ENCODE results near the gene SPTBN4.
"Not testable (repeated sequence)": the region's sequence is repeated elsewhere in the genome, so short reads cannot be mapped to it uniquely, and the experiment has no call there.

The SPTBN4 gene

DNA sequence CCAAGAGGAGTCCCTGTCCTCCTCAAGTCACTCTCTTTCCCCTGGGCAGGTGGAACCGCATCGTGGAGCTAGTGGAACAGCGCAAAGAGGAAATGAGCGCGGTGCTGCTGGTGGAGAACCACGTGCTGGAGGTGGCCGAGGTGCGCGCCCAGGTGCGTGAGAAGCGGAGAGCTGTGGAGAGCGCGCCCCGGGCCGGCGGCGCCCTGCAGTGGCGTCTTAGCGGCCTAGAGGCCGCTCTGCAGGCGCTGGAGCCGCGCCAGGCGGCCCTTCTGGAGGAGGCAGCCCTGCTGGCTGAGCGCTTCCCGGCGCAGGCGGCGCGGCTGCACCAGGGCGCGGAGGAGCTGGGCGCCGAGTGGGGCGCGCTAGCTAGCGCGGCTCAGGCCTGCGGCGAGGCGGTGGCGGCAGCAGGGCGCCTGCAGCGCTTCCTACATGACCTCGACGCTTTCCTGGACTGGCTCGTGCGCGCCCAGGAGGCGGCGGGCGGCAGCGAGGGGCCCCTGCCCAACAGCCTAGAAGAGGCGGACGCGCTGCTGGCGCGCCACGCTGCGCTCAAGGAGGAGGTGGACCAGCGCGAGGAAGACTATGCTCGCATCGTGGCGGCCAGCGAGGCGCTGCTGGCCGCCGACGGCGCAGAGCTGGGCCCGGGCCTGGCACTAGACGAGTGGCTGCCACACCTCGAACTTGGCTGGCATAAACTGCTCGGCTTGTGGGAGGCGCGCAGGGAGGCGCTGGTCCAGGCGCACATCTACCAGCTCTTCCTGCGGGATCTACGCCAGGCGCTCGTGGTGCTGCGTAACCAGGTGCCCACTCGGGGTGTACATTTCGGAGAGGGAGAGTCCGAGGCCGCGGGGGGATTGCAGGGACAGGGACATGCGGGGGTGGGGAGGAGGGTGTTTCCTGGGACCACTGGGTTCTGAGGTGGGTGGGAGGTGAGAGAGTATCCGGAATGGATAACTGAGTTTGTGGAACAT is 52.8 kb downstream of the SPTBN4 start:
- ChIA-PET POLR2A (ENCODE audit: low non-redundant PET) (no interaction called here), CTCF (interaction anchor here (0.6 kb wide), 1 partner anchor 537 kb away, joined by 4 read pairs; no protein-coding TSS in a partner anchor)

GRCh38 chr19:40521276-40521675 is 54.5 kb downstream of the SPTBN4 start:
- ChIA-PET CTCF (interaction anchor here (0.6 to 1.3 kb wide), 5 partner anchors 62 to 623 kb away, joined by 3 to 6 read pairs (median 4); no protein-coding TSS in a partner anchor), POLR2A (ENCODE audit: low non-redundant PET) (no interaction called here)
- no peak for DNase-seq (ENCODE audit: low spot score)
- TF ChIP-seq CTCF (conservative IDR thresholded peaks at IDR 0.05; ENCODE audit: low read depth): peak; percentile 40
- H3K27ac ChIP-seq: no peak overlapping the region

More for the DNA sequence above, 52.8 kb downstream of the SPTBN4 start:
- TF ChIP-seq CTCF (conservative IDR thresholded peaks at IDR 0.05; ENCODE audit: low read depth): peak; percentile 16; the same call in 1 of the 2 replicates
- no peak overlapping the region for H3K27ac ChIP-seq
- DNase-seq (ENCODE audit: low spot score): no peak

- CTCF ChIA-PET: interaction anchor here (0.6 to 1.3 kb wide), 2 partner anchors 101 to 181 kb away, joined by 4 to 5 read pairs; no protein-coding TSS in a partner anchor
- POLR2A ChIA-PET (ENCODE audit: low non-redundant PET); DNase-seq (ENCODE audit: low spot score); H3K27ac ChIP-seq: not testable (repeated sequence)
Measured at GRCh38 chr19:40521900-40522299, 55.1 kb downstream of the SPTBN4 start.

DNA sequence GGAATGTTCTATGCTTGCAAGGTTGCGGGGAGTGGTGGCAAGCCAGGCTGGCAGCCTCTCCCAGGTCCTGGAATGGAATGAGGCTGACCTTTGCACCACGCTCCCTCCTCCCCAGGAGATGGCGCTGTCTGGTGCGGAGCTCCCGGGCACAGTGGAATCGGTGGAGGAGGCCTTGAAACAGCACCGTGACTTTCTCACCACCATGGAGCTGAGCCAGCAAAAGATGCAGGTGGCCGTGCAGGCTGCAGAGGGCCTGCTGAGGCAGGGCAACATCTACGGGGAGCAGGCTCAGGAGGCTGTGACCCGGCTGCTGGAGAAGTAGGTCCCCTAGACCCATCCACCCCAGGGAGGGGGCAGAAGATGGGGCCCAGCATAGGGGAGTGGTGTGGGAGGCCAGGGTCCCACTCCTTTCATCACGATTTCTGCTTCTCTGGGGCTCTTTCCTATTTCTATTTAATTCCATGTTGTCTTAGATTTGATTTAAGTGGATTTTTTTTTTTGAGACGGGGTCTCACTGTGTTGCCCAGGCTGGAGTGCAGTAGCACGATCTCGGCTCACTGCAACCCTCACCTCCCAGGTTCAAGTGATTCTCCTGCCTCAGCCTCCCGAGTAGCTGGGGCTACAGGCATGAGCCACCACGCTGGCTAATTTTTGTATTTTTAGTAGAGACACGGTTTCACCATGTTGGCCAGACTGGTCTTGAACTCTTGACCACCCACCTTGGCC is 56.7 kb downstream of the SPTBN4 start:
- POLR2A ChIA-PET (ENCODE audit: low non-redundant PET): no interaction called here

DNA sequence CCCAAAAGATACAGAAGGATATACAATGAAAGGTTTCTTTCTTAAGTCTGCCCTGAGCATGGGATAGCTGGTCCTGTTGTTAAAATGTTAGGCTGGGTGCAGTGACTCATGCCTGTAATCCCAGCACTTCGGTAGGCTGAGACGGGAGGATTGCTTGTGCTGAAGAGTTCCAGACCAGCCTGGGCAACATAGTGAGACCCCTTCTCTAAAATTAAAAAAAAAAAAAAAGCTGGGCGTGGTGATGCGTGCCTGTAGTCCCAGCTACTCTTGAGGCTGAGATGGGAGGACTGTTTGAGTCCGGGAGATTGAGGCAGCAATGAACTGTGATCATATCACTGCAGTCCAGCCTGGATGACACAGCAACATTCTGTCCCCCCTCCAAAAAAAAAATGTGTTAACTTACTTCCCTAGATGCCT is 57.3 kb downstream of the SPTBN4 start:
- no peak overlapping the region for H3K27ac ChIP-seq
- no peak for TF ChIP-seq CTCF (conservative IDR thresholded peaks at IDR 0.05; ENCODE audit: low read depth)
- ChIA-PET POLR2A (ENCODE audit: low non-redundant PET) (no interaction called here), CTCF (interaction anchor here (0.6 to 1.5 kb wide), 7 partner anchors 8 to 1748 kb away, joined by 3 to 7 read pairs (median 4); no protein-coding TSS in a partner anchor)
- DNase-seq (ENCODE audit: low spot score): no peak

More for the DNA sequence above, 56.7 kb downstream of the SPTBN4 start:
- DNase-seq (ENCODE audit: low spot score): peak; percentile 46
- CTCF ChIA-PET: interaction anchor here (0.5 to 1.5 kb wide), 7 partner anchors 8 to 99 kb away, joined by 3 to 7 read pairs (median 4); no protein-coding TSS in a partner anchor
- no peak overlapping the region for H3K27ac ChIP-seq
- peak; percentile 57 for TF ChIP-seq CTCF (conservative IDR thresholded peaks at IDR 0.05; ENCODE audit: low read depth)

GRCh38 chr19:40524655-40525054 is 57.9 kb downstream of the SPTBN4 start:
- H3K27ac ChIP-seq: no peak overlapping the region
- ChIA-PET POLR2A (ENCODE audit: low non-redundant PET) (no interaction called here), CTCF (interaction anchor here (0.6 to 0.8 kb wide), 4 partner anchors 16 to 1747 kb away, joined by 3 to 6 read pairs (median 4); no protein-coding TSS in a partner anchor)
- TF ChIP-seq CTCF (conservative IDR thresholded peaks at IDR 0.05; ENCODE audit: low read depth): no peak
- DNase-seq (ENCODE audit: low spot score): no peak

Measured in RWPE1 (cell line).